Activated T-helper 1 cell treated with anti-CD3 and anti-CD28 coated beads, Interleukin-12 subunit alpha, Interleukin-12 subunit beta, Interleukin-2, Interleukin-4 antibody, amounts not matched to agents 30 ng/mL and 10 ng/mL and 1 ng/mL, durations not matched to agents 14 hours and 24 hours and 36 hours (primary cell): ENCODE results near the gene TEAD2. TPM values are rescaled to one million over a fixed set of nuclear protein-coding genes. Genes with fewer than 3 reads are reported as not detected.

Experiments
- DNase-seq: peaks from one replicate; pipeline ENCODE4 v3.0.0; 2021; ENCODE audit warnings: low spot score
- H3K27ac Mint-ChIP-seq: one replicate; pipeline ENCODE4 v1.8.0; 2021; ENCODE audit warnings: mild to moderate bottlenecking, mixed read lengths
- H3K27me3 Mint-ChIP-seq: one replicate; pipeline ENCODE4 v1.8.0; 2022; ENCODE audit warnings: mild to moderate bottlenecking, moderate library complexity, mixed read lengths; ENCODE audit not compliant: insufficient read depth
- H3K36me3 Mint-ChIP-seq: one replicate; pipeline ENCODE4 v1.8.0; 2021; ENCODE audit warnings: low read depth, mixed read lengths
- H3K4me1 Mint-ChIP-seq: one replicate; pipeline ENCODE4 v1.8.0; 2021; ENCODE audit warnings: low read depth, mixed read lengths
- H3K4me3 Mint-ChIP-seq: one replicate; pipeline ENCODE4 v1.8.0; 2021; ENCODE audit warnings: mild to moderate bottlenecking, moderate library complexity, mixed read lengths
- H3K9me3 Mint-ChIP-seq: one replicate; pipeline ENCODE4 v1.8.0; 2021; ENCODE audit warnings: mixed read lengths
- intact Hi-C: fragments of 100-400 bp; cut with micrococcal nuclease; formaldehyde crosslinking; loops from one replicate; pipeline ENCODE4 v1.15.1; 2024
- total RNA-seq: library from RNA; stranded (reverse); gene quantifications from 2 replicates; pipeline ENCODE4 v1.2.3, GENCODE V29; 2022

Gene TEAD2
- total RNA-seq, 1 donor from 2014 or later, result not detected

GRCh38 chr19:49395581-49396407 lies 33.6 kb upstream of the TEAD2 start:
- peaks cover 12% of the 10 kb centered on the region for H3K4me1 Mint-ChIP-seq
- H3K4me3 Mint-ChIP-seq, result no peak overlapping the region
- H3K9me3 Mint-ChIP-seq, result no peaks in the 10 kb centered on the region
- no peak for DNase-seq
- intact Hi-C loops, result no loop called here
- no peak overlapping the region for H3K27ac Mint-ChIP-seq
- peaks cover 12% of the 10 kb centered on the region for H3K27me3 Mint-ChIP-seq
- H3K36me3 Mint-ChIP-seq, result no peaks in the 10 kb centered on the region

DNA sequence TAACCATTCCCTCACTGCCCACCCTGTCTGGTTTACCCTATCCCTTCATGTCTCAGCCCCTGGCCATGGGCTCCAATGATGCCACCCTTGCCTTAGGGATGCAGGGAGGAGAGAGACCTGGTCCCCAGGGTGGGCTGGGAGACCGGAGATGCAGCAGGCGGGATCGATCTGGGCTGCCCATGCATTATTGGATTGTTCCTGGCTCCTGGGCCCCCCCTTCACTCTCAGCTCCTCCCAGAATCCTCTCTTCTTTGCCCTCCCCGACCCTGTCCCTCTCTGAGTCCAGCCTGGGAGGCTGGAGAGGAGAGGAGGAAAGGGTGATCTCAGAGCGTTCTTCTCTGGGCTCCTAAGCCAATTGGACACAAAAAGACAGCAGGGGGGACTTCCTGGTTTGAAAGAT lies 31.7 kb upstream of the TEAD2 start:
- no peaks in the 10 kb centered on the region for H3K9me3 Mint-ChIP-seq
- no peak for DNase-seq
- intact Hi-C loops, result loop anchor here (2.0 kb wide), 1 partner anchor 153 kb away; no protein-coding TSS in a partner anchor
- no peak overlapping the region for H3K27ac Mint-ChIP-seq
- H3K27me3 Mint-ChIP-seq, result peaks cover 10% of the 10 kb centered on the region
- H3K4me1 Mint-ChIP-seq, result peaks cover 12% of the 10 kb centered on the region
- H3K36me3 Mint-ChIP-seq, result no peaks in the 10 kb centered on the region
- H3K4me3 Mint-ChIP-seq, result no peak overlapping the region

- peaks cover 12% of the 10 kb centered on the region for H3K4me1 Mint-ChIP-seq
- intact Hi-C loops, result loop anchor here (1.0 to 2.0 kb wide), 6 partner anchors 16 to 155 kb away; no protein-coding TSS in a partner anchor
- DNase-seq, result peak; percentile 71
- no peaks in the 10 kb centered on the region for H3K9me3 Mint-ChIP-seq
- H3K27me3 Mint-ChIP-seq, result peaks cover 3% of the 10 kb centered on the region
- H3K27ac Mint-ChIP-seq, result peak overlapping the region; percentile 5
- no peaks in the 10 kb centered on the region for H3K36me3 Mint-ChIP-seq
- no peak overlapping the region for H3K4me3 Mint-ChIP-seq
These were observed 29.6 kb upstream of the TEAD2 start for GRCh38 chr19:49391581-49392399.

DNA sequence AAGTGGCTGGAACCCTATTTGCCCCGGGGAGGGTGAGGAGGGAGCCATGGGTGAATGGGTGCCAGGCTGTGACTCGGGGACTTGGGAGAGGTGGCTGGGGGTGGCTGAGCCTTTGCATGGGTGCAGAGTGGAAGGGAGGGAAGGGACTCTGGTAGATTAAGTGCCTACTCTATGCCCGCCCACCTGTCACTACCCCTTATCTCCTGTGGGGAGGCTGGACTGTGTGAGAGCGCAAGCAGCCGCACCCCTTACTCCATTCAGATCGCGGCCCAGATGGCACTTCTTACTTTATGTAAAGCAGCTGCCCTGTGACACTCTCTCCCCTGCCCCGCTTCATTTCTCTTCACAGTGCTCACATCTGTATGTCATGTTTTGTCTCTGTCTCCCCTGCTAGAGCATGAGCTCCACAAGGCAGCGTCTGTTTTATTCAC lies 28.7 kb upstream of the TEAD2 start:
- DNase-seq, result no peak
- intact Hi-C loops, result no loop called here
- Mint-ChIP-seq H3K4me1 (peaks cover 12% of the 10 kb centered on the region), H3K27me3 (peaks cover 3% of the 10 kb centered on the region), H3K36me3 (no peaks in the 10 kb centered on the region), H3K4me3 (no peak overlapping the region), H3K9me3 (no peaks in the 10 kb centered on the region), H3K27ac (no peak overlapping the region)

DNA sequence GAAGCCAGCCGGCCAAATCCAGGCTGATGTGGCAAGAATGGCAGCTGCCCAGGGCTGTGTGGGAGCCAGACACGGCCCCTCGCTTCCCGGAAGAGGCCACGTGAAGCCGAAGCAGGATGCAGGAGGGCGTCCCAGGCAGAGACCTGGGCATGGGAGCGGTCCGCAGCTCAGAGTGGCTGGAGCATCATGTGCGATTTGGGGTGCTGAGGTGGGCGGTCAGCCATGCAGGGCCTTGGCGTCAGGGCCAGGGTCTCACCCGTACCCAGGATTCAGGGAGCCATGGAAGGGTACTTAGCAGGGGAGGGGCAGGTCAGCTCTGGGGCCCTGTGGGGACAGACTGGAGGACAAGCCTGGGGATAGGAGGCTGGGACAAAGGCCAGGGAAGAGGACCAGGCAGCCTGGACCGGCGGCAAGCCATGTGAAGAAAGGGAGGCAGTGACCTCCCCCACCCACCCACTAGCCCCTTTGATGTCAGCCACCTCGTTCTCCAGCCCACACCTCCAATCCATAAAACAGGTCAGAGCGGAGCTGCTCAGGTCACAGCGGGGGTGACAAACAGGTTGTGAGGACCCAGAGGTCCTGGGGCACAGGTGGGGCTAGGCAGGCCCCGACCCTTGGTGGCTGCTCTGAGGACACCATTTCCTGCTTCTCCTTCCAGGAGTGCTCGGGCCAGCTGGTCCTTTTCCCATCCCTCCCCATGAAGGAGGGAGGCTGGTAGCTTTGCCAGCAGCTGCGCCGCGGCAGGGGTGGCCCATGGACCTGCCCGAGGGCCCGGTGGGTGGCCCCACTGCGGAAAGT lies 28.1 kb upstream of the TEAD2 start:
- Mint-ChIP-seq H3K4me1 (peaks cover 12% of the 10 kb centered on the region), H3K9me3 (no peaks in the 10 kb centered on the region), H3K4me3 (no peak overlapping the region), H3K27me3 (peaks cover 3% of the 10 kb centered on the region), H3K36me3 (no peaks in the 10 kb centered on the region), H3K27ac (no peak overlapping the region)
- intact Hi-C loops, result no loop called here
- no peak for DNase-seq

DNA sequence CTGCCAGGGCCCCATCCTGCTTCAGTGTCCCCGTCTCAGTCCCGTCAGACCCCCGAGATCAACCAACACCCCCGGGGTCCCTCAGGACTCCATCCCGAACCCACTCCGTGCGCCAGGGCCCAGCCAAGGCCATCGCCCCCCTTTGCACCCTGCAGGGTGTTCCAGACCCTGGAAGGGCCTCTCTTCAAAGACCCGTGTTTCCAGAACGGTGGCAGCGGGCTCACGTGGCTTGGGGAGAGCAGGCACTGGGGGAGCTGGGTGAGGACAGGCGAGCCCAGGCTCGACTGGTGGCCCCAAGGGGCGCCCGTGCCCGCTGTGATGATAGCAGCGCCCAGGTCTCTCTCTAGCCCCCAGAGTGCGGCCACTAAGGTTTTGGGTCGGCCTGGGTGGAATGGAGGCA lies 27.2 kb upstream of the TEAD2 start:
- H3K36me3 Mint-ChIP-seq, result no peaks in the 10 kb centered on the region
- DNase-seq, result no peak
- H3K9me3 Mint-ChIP-seq, result no peaks in the 10 kb centered on the region
- H3K27me3 Mint-ChIP-seq, result peaks cover 3% of the 10 kb centered on the region
- H3K27ac Mint-ChIP-seq, result no peak overlapping the region
- H3K4me1 Mint-ChIP-seq, result peaks cover 12% of the 10 kb centered on the region
- intact Hi-C loops, result no loop called here
- no peak overlapping the region for H3K4me3 Mint-ChIP-seq

DNA sequence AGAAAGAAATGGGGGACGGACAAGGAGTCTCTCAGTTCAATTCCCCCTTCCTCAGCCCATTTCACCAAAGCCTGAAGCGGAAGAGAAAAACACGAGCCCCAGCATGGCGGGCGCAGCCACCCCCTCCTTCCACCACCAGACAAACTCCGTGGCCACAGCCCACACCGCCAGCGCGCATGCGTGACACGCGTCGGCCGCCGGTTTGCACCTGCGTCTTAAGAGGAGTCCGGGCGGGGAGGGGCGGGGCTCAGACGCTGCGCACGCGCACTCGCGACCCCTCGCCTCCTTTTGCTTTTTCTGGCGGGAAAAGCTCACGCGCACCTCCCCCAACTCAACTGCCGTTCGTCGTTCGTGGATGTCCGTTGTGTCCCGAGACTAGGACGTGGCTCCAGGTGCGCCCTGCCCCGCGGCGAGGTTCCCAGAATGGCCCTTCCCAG lies 25.7 kb upstream of the TEAD2 start, which contains the start of gene KASH5:
TSS of gene KASH5 (plus strand) at position 314 of the 437 bp plus-strand sequence. CDS start 2,635 bp downstream, outside the sequence.
- intact Hi-C loops, result no loop called here
- no peaks in the 10 kb centered on the region for H3K36me3 Mint-ChIP-seq
- peaks cover 12% of the 10 kb centered on the region for H3K4me1 Mint-ChIP-seq
- H3K9me3 Mint-ChIP-seq, result peaks cover 4% of the 10 kb centered on the region
- no peak within 1 kb of the TSS for H3K4me3 Mint-ChIP-seq
- DNase-seq, result peak; percentile 62
- H3K27ac Mint-ChIP-seq, result no peak within 1 kb of the TSS
- peaks cover 8% of the 10 kb centered on the region for H3K27me3 Mint-ChIP-seq

DNA sequence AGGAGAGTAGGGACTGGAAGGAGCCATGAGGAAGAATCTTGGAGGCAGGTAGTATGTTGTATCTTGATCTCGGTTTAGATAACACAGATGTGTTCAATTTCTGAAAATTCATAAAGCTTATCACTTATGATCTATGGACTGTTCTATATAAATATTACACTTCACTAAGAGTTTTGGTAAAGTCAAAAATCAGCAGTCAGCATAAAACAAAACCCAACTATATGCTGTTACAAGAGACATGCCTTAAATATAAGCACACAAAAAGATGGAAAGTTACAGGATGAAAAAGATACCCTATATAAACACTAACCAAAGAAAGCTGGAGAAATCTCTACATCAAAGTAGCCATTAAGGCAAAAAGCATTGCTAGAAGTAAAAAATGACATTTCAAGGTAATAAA lies 21.4 kb upstream of the TEAD2 start:
- peaks cover 12% of the 10 kb centered on the region for H3K27me3 Mint-ChIP-seq
- intact Hi-C loops, result no loop called here

GRCh38 chr19:49382639-49383038 lies 20.4 kb upstream of the TEAD2 start:
- no peak for DNase-seq
- Mint-ChIP-seq H3K9me3 (peaks cover 10% of the 10 kb centered on the region), H3K27ac (no peak overlapping the region), H3K27me3 (peaks cover 13% of the 10 kb centered on the region), H3K36me3 (no peaks in the 10 kb centered on the region), H3K4me3 (no peak overlapping the region), H3K4me1 (no peaks in the 10 kb centered on the region)
- intact Hi-C loops, result no loop called here

More for the DNA sequence above, 21.4 kb upstream of the TEAD2 start:
- no peaks in the 10 kb centered on the region for H3K4me1 Mint-ChIP-seq
- no peak overlapping the region for H3K4me3 Mint-ChIP-seq
- DNase-seq, result no peak
- H3K36me3 Mint-ChIP-seq, result no peaks in the 10 kb centered on the region
- H3K9me3 Mint-ChIP-seq, result peaks cover 10% of the 10 kb centered on the region
- no peak overlapping the region for H3K27ac Mint-ChIP-seq

DNA sequence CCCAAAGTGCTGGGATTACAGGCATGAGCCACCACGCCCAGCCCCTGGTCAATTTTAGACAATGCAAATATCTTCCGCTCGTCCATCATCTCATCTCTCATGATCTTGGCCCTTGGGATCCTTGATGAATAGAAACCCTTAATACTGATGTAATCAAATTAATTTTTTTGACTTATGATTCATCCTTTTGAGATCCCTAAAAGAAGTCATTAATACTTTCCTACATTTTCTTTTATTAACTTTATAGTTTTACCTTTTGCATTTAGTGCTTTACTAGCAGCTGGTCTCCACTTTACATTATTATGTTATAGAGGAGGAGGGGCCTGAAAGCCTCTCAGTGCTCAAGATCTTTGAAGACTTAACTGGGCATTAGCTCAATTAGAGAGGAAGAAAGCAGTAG lies 18.2 kb upstream of the TEAD2 start:
- peaks cover 10% of the 10 kb centered on the region for H3K9me3 Mint-ChIP-seq
- peaks cover 13% of the 10 kb centered on the region for H3K27me3 Mint-ChIP-seq
- no peaks in the 10 kb centered on the region for H3K36me3 Mint-ChIP-seq
- no peaks in the 10 kb centered on the region for H3K4me1 Mint-ChIP-seq
- H3K4me3 Mint-ChIP-seq, result no peak overlapping the region
- no peak for DNase-seq
- intact Hi-C loops, result no loop called here
- H3K27ac Mint-ChIP-seq, result no peak overlapping the region

- Mint-ChIP-seq H3K4me3 (no peak overlapping the region), H3K4me1 (no peaks in the 10 kb centered on the region), H3K36me3 (no peaks in the 10 kb centered on the region), H3K27me3 (peaks cover 9% of the 10 kb centered on the region), H3K9me3 (peaks cover 7% of the 10 kb centered on the region), H3K27ac (no peak overlapping the region)
- no peak for DNase-seq
- intact Hi-C loops, result no loop called here
These were observed 16.3 kb upstream of the TEAD2 start for GRCh38 chr19:49378512-49378911.

GRCh38 chr19:49374665-49375434 lies 12.6 kb upstream of the TEAD2 start:
- no peak for DNase-seq
- H3K4me1 Mint-ChIP-seq, result no peaks in the 10 kb centered on the region

More at GRCh38 chr19:49374665-49375434, 12.6 kb upstream of the TEAD2 start:
- intact Hi-C loops, result no loop called here
- peaks cover 10% of the 10 kb centered on the region for H3K27me3 Mint-ChIP-seq
- H3K36me3 Mint-ChIP-seq, result no peaks in the 10 kb centered on the region
- no peak overlapping the region for H3K27ac Mint-ChIP-seq
- H3K4me3 Mint-ChIP-seq, result no peak overlapping the region
- peaks cover 4% of the 10 kb centered on the region for H3K9me3 Mint-ChIP-seq
